Naive thymus-derived CD4-positive, alpha-beta T cell (primary cell): ENCODE results near the gene ILF3. TPM values are rescaled to one million over a fixed set of nuclear protein-coding genes. Genes with fewer than 3 reads are reported as not detected.

Source experiments
- ATAC-seq: fragments of 150-1000 bp; cut with Tn5 transposase; 2 replicates; pipeline ENCODE4 v1.10.0; 2021; ENCODE audit warnings: mild to moderate bottlenecking, moderate library complexity
- CTCF ChIA-PET: fragments of 350-600 bp; sonication (Branson Sonifier 250); formaldehyde crosslinking; loops from one replicate; lab custom pipeline; 2021; ENCODE audit warnings: antibody characterized with exemption; lab: Charles Lee
- POLR2A ChIA-PET: fragments of 350-600 bp; sonication (Branson Sonifier 250); formaldehyde crosslinking; loops from one replicate; lab custom pipeline; 2021; ENCODE audit warnings: antibody characterized with exemption, inconsistent platforms; lab: Charles Lee
- DNase-seq, 9 donors: peaks; one replicate each; pipeline versions ENCODE4 v3.0.0 to v3.0.0-alpha.2; 2020 to 2022; ENCODE audit warnings: mixed read lengths in 1 of 9
- H3K27ac ChIP-seq: one replicate; pipeline ENCODE4 v1.7.0; 2013; ENCODE audit warnings: mild to moderate bottlenecking, low read depth, low read length, moderate library complexity
- H3K27me3 ChIP-seq, 2 donors: one replicate each; pipeline ENCODE4 v1.7.0; 2013; ENCODE audit warnings: low read length in 2 of 2, mild to moderate bottlenecking in 2 of 2, moderate library complexity in 2 of 2; ENCODE audit not compliant: control insufficient read depth in 2 of 2, insufficient read depth in 2 of 2
- H3K36me3 ChIP-seq, 3 experiments: 1 replicate in 2 of 3; 2 replicates in 1 of 3; pipeline ENCODE4 v1.7.0; 2013; ENCODE audit warnings: low read length in 3 of 3, mild to moderate bottlenecking in 3 of 3, moderate library complexity in 1 of 3; ENCODE audit not compliant: insufficient read depth in 3 of 3, control insufficient read depth in 2 of 3
- H3K4me1 ChIP-seq, 2 donors: one replicate each; pipeline ENCODE4 v1.7.0; 2013; ENCODE audit warnings: low read length in 2 of 2, mild to moderate bottlenecking in 2 of 2, moderate library complexity in 1 of 2; ENCODE audit not compliant: control insufficient read depth in 2 of 2, insufficient read depth in 2 of 2
- H3K4me3 ChIP-seq: 2 replicates; pipeline ENCODE4 v1.7.0; 2013; ENCODE audit warnings: mild to moderate bottlenecking, low read length
- H3K9me3 ChIP-seq, 3 experiments: 1 replicate in 2 of 3; 2 replicates in 1 of 3; pipeline ENCODE4 v1.7.0; 2013; ENCODE audit warnings: low read length in 3 of 3; ENCODE audit not compliant: control insufficient read depth in 2 of 3
- H3K27ac Mint-ChIP-seq, 9 donors: one replicate each; pipeline ENCODE4 v1.8.0; 2020 to 2022; ENCODE audit warnings: mixed read lengths in 9 of 9, mild to moderate bottlenecking in 8 of 9, moderate library complexity in 5 of 9, inconsistent platforms in 2 of 9
- H3K27me3 Mint-ChIP-seq, 5 donors: one replicate each; pipeline ENCODE4 v1.8.0; 2021 to 2022; ENCODE audit warnings: mixed read lengths in 5 of 5, mild to moderate bottlenecking in 1 of 5
- H3K36me3 Mint-ChIP-seq, 5 donors: one replicate each; pipeline ENCODE4 v1.8.0; 2020 to 2022; ENCODE audit warnings: mixed read lengths in 5 of 5, mild to moderate bottlenecking in 3 of 5, inconsistent platforms in 1 of 5
- H3K4me1 Mint-ChIP-seq, 7 donors: one replicate each; pipeline ENCODE4 v1.8.0; 2020 to 2022; ENCODE audit warnings: mixed read lengths in 7 of 7, mild to moderate bottlenecking in 3 of 7, inconsistent platforms in 1 of 7
- H3K4me3 Mint-ChIP-seq, 10 donors: one replicate each; pipeline ENCODE4 v1.8.0; 2020 to 2022; ENCODE audit warnings: mild to moderate bottlenecking in 10 of 10, mixed read lengths in 10 of 10, moderate library complexity in 6 of 10, inconsistent platforms in 2 of 10
- H3K9me3 Mint-ChIP-seq, 11 donors: one replicate each; pipeline ENCODE4 v1.8.0; 2020 to 2022; ENCODE audit warnings: mixed read lengths in 11 of 11, mild to moderate bottlenecking in 4 of 11, inconsistent platforms in 1 of 11, moderate library complexity in 1 of 11
- intact Hi-C, 2 donors: fragments of 100-400 bp; cut with micrococcal nuclease; formaldehyde crosslinking; loops; one replicate each; pipeline ENCODE4 v1.15.1; 2023
- polyA plus RNA-seq, 2 donors: library from polyadenylated mRNA; unstranded; fragments of 300-500 nt; fragmentation: Illumina TruSeq; gene quantifications; one replicate each; pipeline ENCODE4 v1.2.3, GENCODE V29; 2021
- total RNA-seq, 6 experiments: library from RNA in 5 of 6; stranded (reverse) in 5 of 6; gene quantifications; 1 replicate in 5 of 6; 2 replicates in 1 of 6; pipeline ENCODE4 v1.2.3 and lab custom pipeline; 2021 to 2026

Gene ILF3
- total and polyA plus RNA-seq, 7 experiments from 2014 or later, result 91.0 to 515 (median 364) TPM

DNA sequence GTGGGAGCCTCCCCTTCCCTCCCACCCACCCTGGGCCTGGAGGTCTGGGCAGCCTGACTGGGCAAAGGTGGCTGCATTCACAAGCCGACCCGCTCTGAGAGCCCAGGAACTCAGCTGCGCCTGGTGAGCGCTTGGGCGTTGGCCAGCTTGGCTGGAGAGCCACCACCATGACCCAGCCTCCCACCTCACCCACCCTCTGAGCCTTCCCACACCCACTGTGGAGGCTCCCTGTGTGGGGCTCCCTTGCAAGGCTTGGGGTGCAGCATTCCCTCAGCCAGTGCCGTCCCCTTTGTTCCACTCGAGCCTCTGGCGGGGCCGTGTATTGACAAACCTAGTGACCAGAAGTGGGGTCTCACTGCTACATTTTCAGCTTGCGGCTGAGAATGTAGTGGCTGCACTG lies 32.0 kb downstream of the ILF3 start:
- no peaks in the 10 kb centered on the region for H3K27me3 Mint-ChIP-seq
- H3K27me3 ChIP-seq, result no peaks in the 10 kb centered on the region
- no peaks in the 10 kb centered on the region for H3K4me1 Mint-ChIP-seq
- H3K4me1 ChIP-seq, result no peaks in the 10 kb centered on the region
- no peak overlapping the region for H3K4me3 ChIP-seq
- intact Hi-C loops, result no loop called here
- H3K4me3 Mint-ChIP-seq, result no peak overlapping the region
- no peak for ATAC-seq
- ChIA-PET POLR2A (no interaction called here), CTCF (no interaction called here)
- no peak overlapping the region for H3K27ac ChIP-seq
- H3K36me3 Mint-ChIP-seq, result peaks cover 5 to 32% (median 7%) of the 10 kb centered on the region in 5 donors
- no peaks in the 10 kb centered on the region for H3K9me3 Mint-ChIP-seq
- H3K36me3 ChIP-seq, result peaks cover 27 to 97% (median 33%) of the 10 kb centered on the region in 3 experiments
- no peak overlapping the region for H3K27ac Mint-ChIP-seq
- no peak for DNase-seq
- H3K9me3 ChIP-seq, result no peaks in the 10 kb centered on the region

- peak overlapping the region in 1 of 9 donors; percentile 8 for H3K27ac Mint-ChIP-seq
- H3K27me3 Mint-ChIP-seq, result no peaks in the 10 kb centered on the region
- Histone ChIP-seq H3K9me3 (no peaks in the 10 kb centered on the region), H3K27ac (no peak overlapping the region), H3K4me3 (no peak overlapping the region), H3K36me3 (peaks cover 20 to 97% (median 32%) of the 10 kb centered on the region in 3 experiments), H3K27me3 (no peaks in the 10 kb centered on the region), H3K4me1 (no peaks in the 10 kb centered on the region)
- ChIA-PET POLR2A (no interaction called here), CTCF (no interaction called here)
- H3K9me3 Mint-ChIP-seq, result no peaks in the 10 kb centered on the region
- DNase-seq (no peak), ATAC-seq (no peak)
- H3K4me1 Mint-ChIP-seq, result no peaks in the 10 kb centered on the region
- H3K4me3 Mint-ChIP-seq, result no peak overlapping the region
- peaks cover 5 to 27% (median 6%) of the 10 kb centered on the region in 5 donors for H3K36me3 Mint-ChIP-seq
- intact Hi-C loops, result no loop called here
Measured at GRCh38 chr19:10686661-10687517, 32.7 kb downstream of the ILF3 start.

DNA sequence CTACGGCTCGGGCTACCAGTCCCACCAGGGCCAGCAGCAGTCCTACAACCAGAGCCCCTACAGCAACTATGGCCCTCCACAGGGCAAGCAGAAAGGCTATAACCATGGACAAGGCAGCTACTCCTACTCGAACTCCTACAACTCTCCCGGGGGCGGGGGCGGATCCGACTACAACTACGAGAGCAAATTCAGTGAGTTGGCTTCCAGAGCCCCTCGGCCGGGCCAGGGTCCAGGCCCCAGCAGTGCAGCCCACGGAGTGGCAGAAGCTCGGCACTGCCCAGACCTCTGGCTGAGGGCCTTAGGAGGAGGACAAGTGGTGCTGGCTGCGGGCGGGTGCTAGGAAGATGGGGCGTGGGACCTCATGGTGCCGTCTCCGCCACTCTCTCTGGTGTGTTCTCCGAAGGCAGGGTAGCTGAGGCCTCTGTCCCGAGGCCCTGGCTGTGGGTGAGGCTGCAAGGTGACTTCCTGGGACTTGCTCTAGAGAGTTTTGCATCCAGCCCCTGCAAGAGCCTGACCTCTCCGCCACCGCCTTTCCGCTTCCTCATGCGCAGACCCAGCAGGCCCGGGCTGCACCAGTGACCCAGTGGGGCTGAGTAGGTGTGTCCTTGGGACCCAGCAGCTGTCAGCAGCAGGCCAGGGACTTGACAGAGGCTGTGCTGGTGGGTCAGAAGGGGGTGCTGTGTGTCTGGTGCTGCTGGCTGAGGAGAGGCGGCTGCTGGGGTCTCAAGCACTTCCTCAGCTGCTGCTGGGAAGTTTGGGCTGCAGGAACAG lies 33.6 kb downstream of the ILF3 start:
- H3K27me3 ChIP-seq, result no peaks in the 10 kb centered on the region
- DNase-seq, result no peak
- intact Hi-C loops, result no loop called here
- H3K9me3 ChIP-seq, result no peaks in the 10 kb centered on the region
- Mint-ChIP-seq H3K27me3 (no peaks in the 10 kb centered on the region), H3K4me3 (no peak overlapping the region), H3K4me1 (peaks cover 0 to 4% (median 0%) of the 10 kb centered on the region in 7 donors), H3K27ac (peak overlapping the region in 1 of 9 donors; percentile 8), H3K9me3 (peaks cover 0 to 2% (median 0%) of the 10 kb centered on the region in 11 donors), H3K36me3 (peaks cover 5 to 23% (median 6%) of the 10 kb centered on the region in 5 donors)
- H3K4me3 ChIP-seq, result no peak overlapping the region
- no peaks in the 10 kb centered on the region for H3K4me1 ChIP-seq
- ChIA-PET CTCF (no interaction called here), POLR2A (no interaction called here)
- ATAC-seq, result no peak
- no peak overlapping the region for H3K27ac ChIP-seq
- H3K36me3 ChIP-seq, result peaks cover 14 to 96% (median 27%) of the 10 kb centered on the region in 3 experiments

DNA sequence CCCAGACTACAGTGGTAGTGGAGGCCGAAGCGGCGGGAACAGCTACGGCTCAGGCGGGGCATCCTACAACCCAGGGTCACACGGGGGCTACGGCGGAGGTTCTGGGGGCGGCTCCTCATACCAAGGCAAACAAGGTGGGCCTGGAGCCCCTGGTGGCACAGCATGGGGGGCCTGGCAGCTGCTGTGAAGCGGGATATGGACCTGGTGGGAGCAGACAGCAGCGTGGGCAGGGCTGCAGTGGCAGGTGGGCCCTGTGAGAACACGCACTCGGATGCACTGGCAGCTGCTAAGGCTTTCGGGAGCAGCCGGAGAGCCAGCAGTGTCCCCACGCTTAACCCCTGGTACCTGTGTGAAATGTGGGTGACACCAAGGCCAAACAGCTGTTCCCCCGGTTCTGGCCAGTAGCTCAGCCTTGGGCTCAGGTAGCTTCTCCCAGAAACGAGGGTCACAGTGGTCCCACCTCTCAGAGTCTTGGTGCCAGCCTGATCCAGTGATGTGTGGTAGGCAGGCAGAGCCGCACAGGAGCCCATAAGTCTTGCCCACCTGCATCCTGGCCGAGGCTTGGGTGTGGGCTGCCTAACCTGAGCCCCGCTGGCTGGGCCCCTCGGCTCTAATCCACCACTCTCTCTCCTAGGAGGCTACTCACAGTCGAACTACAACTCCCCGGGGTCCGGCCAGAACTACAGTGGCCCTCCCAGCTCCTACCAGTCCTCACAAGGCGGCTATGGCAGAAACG lies 34.6 kb downstream of the ILF3 start:
- no peak overlapping the region for H3K4me3 Mint-ChIP-seq

DNA sequence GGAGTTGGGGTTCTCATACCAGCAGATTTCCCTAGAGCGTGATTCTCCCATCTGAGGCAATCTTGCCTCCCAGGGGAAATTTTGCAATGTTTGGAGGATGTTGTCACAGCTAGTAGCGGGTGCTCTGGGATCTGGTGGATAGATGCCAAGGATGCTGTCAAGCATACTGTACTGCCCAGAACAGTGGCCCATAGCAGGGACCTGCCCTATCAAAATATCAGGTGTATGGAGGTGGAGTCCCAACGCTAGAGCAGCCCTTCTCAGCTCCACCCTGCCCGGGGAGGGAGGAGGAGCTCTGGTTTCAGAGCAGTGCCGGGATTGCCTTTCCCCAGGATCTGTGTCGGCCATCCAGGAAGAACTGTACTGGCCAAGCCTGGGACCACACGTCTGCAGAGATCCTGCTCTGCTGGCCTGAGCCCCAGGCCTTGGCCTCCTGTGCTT lies 36.2 kb downstream of the ILF3 start:
- Mint-ChIP-seq H3K36me3 (peaks cover 0 to 15% (median 6%) of the 10 kb centered on the region in 5 donors), H3K4me1 (peaks cover under 1 to 10% (median 5%) of the 10 kb centered on the region in 7 donors), H3K9me3 (peaks cover 0 to 2% (median 0%) of the 10 kb centered on the region in 11 donors), H3K27ac (peak overlapping the region in 3 of 9 donors; percentile 45 to 49 (median 46)), H3K27me3 (peaks cover 0 to under 1% (median 0%) of the 10 kb centered on the region in 5 donors), H3K4me3 (no peak overlapping the region)
- DNase-seq (no peak), ATAC-seq (no peak)
- no peak overlapping the region for H3K27ac ChIP-seq
- peaks cover 0 to 4% of the 10 kb centered on the region in 2 donors for H3K4me1 ChIP-seq
- no peaks in the 10 kb centered on the region for H3K27me3 ChIP-seq
- intact Hi-C loops, result loop anchor here in 1 of 2 donors (10.0 kb wide), 1 partner anchor 216 kb away; no protein-coding TSS in a partner anchor
- ChIA-PET CTCF (no interaction called here), POLR2A (no interaction called here)
- H3K9me3 ChIP-seq, result no peaks in the 10 kb centered on the region
- no peak overlapping the region for H3K4me3 ChIP-seq
- H3K36me3 ChIP-seq, result peaks cover 0 to 69% (median 18%) of the 10 kb centered on the region in 3 experiments

More for the DNA sequence above, 34.6 kb downstream of the ILF3 start:
- Mint-ChIP-seq H3K4me1 (peaks cover 0 to 4% (median 0%) of the 10 kb centered on the region in 7 donors), H3K9me3 (peaks cover 0 to 2% (median 0%) of the 10 kb centered on the region in 11 donors), H3K27ac (peak overlapping the region in 3 of 9 donors; percentile 4 to 59 (median 17)), H3K27me3 (no peaks in the 10 kb centered on the region), H3K36me3 (peaks cover 5 to 19% (median 6%) of the 10 kb centered on the region in 5 donors)
- intact Hi-C loops, result no loop called here
- no peaks in the 10 kb centered on the region for H3K27me3 ChIP-seq
- H3K36me3 ChIP-seq, result peaks cover 13 to 86% (median 18%) of the 10 kb centered on the region in 3 experiments
- CTCF ChIA-PET, result interaction anchor here (0.5 kb wide), 1 partner anchor 139 kb away, joined by 3 read pairs; no protein-coding TSS in a partner anchor
- no peak overlapping the region for H3K27ac ChIP-seq
- H3K4me3 ChIP-seq, result no peak overlapping the region
- H3K9me3 ChIP-seq, result no peaks in the 10 kb centered on the region
- DNase-seq, result no peak
- POLR2A ChIA-PET, result interaction anchor here (0.9 kb wide), 1 partner anchor 37 kb away, joined by 5 read pairs; no protein-coding TSS in a partner anchor
- H3K4me1 ChIP-seq, result no peaks in the 10 kb centered on the region
- ATAC-seq, result no peak
